GM12878 (cell line): ENCODE measurements around the gene GGCX. TPM values are rescaled to one million over a fixed set of nuclear protein-coding genes. Genes with fewer than 3 reads are reported as not detected.

ENCODE experiments used
- ASH2L ChIP-seq: fragments of 300-600, 200-600 bp; sonication (generic); IDR thresholded peaks from 2 replicates; pipeline ENCODE4 v1.6.1; 2017; ENCODE audit warnings: low read depth, mild to moderate bottlenecking, borderline replicate concordance
- BCL11A ChIP-seq: IDR thresholded peaks from 2 replicates; pipeline ENCODE4 v1.6.1; 2011; ENCODE audit warnings: low read depth, low read length
- CHD4 ChIP-seq: fragments of 200-600 bp; sonication (generic); IDR thresholded peaks from 2 replicates; pipeline ENCODE4 v1.6.1; 2016; ENCODE audit warnings: mild to moderate bottlenecking
- CTCF ChIP-seq, 3 experiments: IDR thresholded peaks in 2 of 3; conservative IDR thresholded peaks in 1 of 3; 2 replicates each; pipeline ENCODE4 v1.5.1; 2011; ENCODE audit warnings: low read depth in 3 of 3, low read length in 3 of 3, mild to moderate bottlenecking in 3 of 3, control low read depth in 2 of 3, moderate library complexity in 2 of 3, inconsistent platforms in 1 of 3, mixed read lengths in 1 of 3; ENCODE audit not compliant: control insufficient read depth in 2 of 3, insufficient read depth in 1 of 3; ENCODE audit errors: extremely low read depth in 1 of 3
- MAX ChIP-seq: IDR thresholded peaks from 2 replicates; pipeline ENCODE4 v1.6.1; 2012; ENCODE audit warnings: low read depth, low read length, improper control_type of control experiment
- MYC ChIP-seq: IDR thresholded peaks from 2 replicates; pipeline ENCODE4 v1.6.1; 2011; ENCODE audit warnings: mild to moderate bottlenecking, low read length, moderate library complexity, inconsistent platforms; ENCODE audit not compliant: insufficient read depth, insufficient replicate concordance, insufficient read length, severe bottlenecking
- PBX3 ChIP-seq: IDR thresholded peaks from 2 replicates; pipeline ENCODE4 v1.6.1; 2011; ENCODE audit warnings: mild to moderate bottlenecking, low read depth, low read length, moderate library complexity; ENCODE audit not compliant: insufficient replicate concordance
- RELB ChIP-seq: fragments of 450-650 bp; IDR thresholded peaks from 2 replicates; pipeline ENCODE4 v1.6.1; 2017; ENCODE audit warnings: low read depth, mild to moderate bottlenecking, moderate library complexity
- RUNX3 ChIP-seq: IDR thresholded peaks from 2 replicates; pipeline ENCODE4 v1.6.1; 2012; ENCODE audit warnings: low read length, inconsistent platforms
- SUZ12 ChIP-seq: fragments of 200-600 bp; sonication (generic); IDR thresholded peaks from one replicate; pipeline ENCODE4 v1.6.1; 2018; ENCODE audit warnings: antibody characterized with exemption, mild to moderate bottlenecking; ENCODE audit not compliant: unreplicated experiment
- TCF7 ChIP-seq: IDR thresholded peaks from 2 replicates; pipeline ENCODE4 v1.6.1; 2014; ENCODE audit warnings: antibody characterized with exemption, borderline replicate concordance
- WRNIP1 ChIP-seq: IDR thresholded peaks from 2 replicates; pipeline ENCODE4 v1.6.1; 2011; ENCODE audit warnings: low read depth, low read length, improper control_type of control experiment, borderline replicate concordance
- ZBTB4 ChIP-seq: fragments of 450-650 bp; formaldehyde crosslinking; IDR thresholded peaks from 2 replicates; pipeline ENCODE4 v1.4.0; 2022; ENCODE audit warnings: mild to moderate bottlenecking, moderate library complexity
- ZNF217 ChIP-seq: fragments of 450-650 bp; IDR thresholded peaks from 2 replicates; pipeline ENCODE4 v1.6.1; 2017; ENCODE audit warnings: antibody characterized with exemption, mild to moderate bottlenecking
- polyA plus RNA-seq, 11 experiments: library from polyadenylated mRNA; depleted of rRNA in 4 of 11; unstranded in 6 of 11; stranded (reverse) in 5 of 11; fragments of >200 nt; fragmentation: Nextera tagmentation in 4 of 11; fragmentation: Illumina TruSeq in 1 of 11; extraction: Ambion mirVana in 4 of 11; extraction: Trizol in 1 of 11; gene quantifications; 1 replicate in 1 of 11; 2 replicates in 10 of 11; pipeline versions ENCODE4 v1.2.1 to v1.2.3, GENCODE V29; 2011 to 2016; ENCODE audit warnings: inconsistent platforms in 2 of 11, missing spikeins in 2 of 11, low read depth in 1 of 11
- total RNA-seq, 4 experiments: library from RNA; depleted of rRNA in 3 of 4; stranded (reverse); fragments of >200 nt in 3 of 4; fragmentation: Illumina TruSeq in 1 of 4; extraction: Trizol in 1 of 4; gene quantifications; 2 replicates each; pipeline versions ENCODE4 v1.2.1 to v1.2.3, GENCODE V29; 2013 to 2021
- TF ChIP-seq, protein P1 (sequence below): fragments of 450-650 bp; formaldehyde crosslinking; IDR thresholded peaks from 2 replicates; pipeline ENCODE4 v1.4.0; 2020; ENCODE audit warnings: mild to moderate bottlenecking, moderate library complexity

Gene GGCX
- total and polyA plus RNA-seq, 10 of the 15 experiments (the other 5 are each of a cell fraction or from before 2014, with no cell fraction given) = 18.1 to 52.7 (median 25.0) TPM

DNA sequence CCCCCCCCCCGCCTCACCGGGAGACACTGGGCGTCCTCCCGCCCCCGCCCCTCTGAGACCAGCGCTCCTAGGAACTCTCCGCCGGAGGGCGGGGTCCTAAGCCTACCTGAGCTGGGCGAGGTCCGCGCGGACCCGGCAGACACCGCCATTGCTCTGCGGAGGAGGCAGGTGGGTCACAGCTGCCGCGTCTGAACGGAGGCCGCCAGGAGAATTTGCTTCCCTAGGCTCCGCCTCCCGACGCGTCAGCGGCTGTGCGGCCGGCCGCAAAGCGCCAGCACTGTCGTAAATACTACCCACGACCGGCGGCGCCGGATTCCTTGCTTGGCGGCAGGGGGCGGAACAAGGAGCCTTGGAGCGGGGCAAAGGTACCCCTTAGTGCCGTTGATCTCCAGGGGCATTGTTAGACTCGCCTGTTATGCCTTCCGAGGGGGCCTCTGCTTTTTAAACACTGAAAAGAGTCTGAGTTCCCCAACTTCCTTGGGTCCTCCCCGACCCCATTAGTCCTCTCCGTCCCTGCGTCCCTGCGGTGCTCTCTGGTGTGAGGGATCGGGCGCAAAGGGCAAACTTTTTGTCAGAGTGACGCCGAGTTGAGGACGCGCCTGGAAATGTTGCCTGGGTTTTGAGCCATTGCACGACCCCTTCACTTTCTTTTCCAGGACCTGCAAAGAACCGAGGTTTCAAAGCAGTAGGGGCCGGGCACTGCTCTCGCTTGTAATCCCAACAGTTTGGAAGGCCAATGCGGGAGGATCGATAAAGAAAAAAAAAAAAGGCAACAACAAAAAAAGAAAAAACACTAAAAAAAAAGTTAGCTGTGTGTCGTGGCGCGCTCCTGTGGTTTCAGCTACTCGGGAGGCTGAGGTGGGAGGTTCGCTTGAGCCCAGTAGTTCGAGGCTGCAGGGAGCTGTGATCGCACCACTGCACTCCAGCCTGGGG, at the start of gene GGCX (continued):
- TF ChIP-seq WRNIP1 (no peak), MAX (no peak), TCF7 (no peak), BCL11A (no peak), SUZ12 (no peak), ZBTB4 (CRISPR knock-in tag) (no peak), CTCF (IDR thresholded peaks at IDR 0.05 in 2 of 3, conservative IDR thresholded peaks at IDR 0.05 in 1 of 3; ENCODE audit: control insufficient read depth in 2 of 3, extremely low read depth in 1 of 3, insufficient read depth in 1 of 3, low read depth in 3 of 3, low read length in 3 of 3) (no peak), ASH2L (no peak), RUNX3 (peak; percentile 48), RELB (peak; percentile 33; the same call in 1 of the 2 replicates), MYC (peak; percentile 46), PBX3 (no peak), ZNF217 (no peak), CHD4 (no peak)
- TF ChIP-seq, protein P1, sequence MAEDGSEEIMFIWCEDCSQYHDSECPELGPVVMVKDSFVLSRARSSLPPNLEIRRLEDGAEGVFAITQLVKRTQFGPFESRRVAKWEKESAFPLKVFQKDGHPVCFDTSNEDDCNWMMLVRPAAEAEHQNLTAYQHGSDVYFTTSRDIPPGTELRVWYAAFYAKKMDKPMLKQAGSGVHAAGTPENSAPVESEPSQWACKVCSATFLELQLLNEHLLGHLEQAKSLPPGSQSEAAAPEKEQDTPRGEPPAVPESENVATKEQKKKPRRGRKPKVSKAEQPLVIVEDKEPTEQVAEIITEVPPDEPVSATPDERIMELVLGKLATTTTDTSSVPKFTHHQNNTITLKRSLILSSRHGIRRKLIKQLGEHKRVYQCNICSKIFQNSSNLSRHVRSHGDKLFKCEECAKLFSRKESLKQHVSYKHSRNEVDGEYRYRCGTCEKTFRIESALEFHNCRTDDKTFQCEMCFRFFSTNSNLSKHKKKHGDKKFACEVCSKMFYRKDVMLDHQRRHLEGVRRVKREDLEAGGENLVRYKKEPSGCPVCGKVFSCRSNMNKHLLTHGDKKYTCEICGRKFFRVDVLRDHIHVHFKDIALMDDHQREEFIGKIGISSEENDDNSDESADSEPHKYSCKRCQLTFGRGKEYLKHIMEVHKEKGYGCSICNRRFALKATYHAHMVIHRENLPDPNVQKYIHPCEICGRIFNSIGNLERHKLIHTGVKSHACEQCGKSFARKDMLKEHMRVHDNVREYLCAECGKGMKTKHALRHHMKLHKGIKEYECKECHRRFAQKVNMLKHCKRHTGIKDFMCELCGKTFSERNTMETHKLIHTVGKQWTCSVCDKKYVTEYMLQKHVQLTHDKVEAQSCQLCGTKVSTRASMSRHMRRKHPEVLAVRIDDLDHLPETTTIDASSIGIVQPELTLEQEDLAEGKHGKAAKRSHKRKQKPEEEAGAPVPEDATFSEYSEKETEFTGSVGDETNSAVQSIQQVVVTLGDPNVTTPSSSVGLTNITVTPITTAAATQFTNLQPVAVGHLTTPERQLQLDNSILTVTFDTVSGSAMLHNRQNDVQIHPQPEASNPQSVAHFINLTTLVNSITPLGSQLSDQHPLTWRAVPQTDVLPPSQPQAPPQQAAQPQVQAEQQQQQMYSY (CRISPR knock-in tag) = no peak
